ENCODE results near the gene DAB2. TPM values are rescaled to one million over a fixed set of nuclear protein-coding genes. Genes with fewer than 3 reads are reported as not detected.

The DAB2 gene
- total RNA-seq, 4 donors from 2014 or later, result 7.2 to 18.5 (median 16.3) TPM

GRCh38 chr5:39362646-39363045 lies 62.1 kb downstream of the DAB2 start:
- no peak overlapping the region for H3K27ac ChIP-seq
- no peaks in the 10 kb centered on the region for H3K36me3 ChIP-seq
- intact Hi-C loops (cut with DNase I; ENCODE audit: low total_unique reads), result no loop called here
- ATAC-seq (no peak), DNase-seq (no peak)
- H3K4me3 ChIP-seq, result no peak overlapping the region
- no peaks in the 10 kb centered on the region for H3K9me3 ChIP-seq
- in situ Hi-C loops (cut with MboI; ENCODE audit: low sequenced_read_pairs in 4 of 4), result no loop called here
- TF ChIP-seq CTCF (IDR thresholded peaks at IDR 0.05 in 4 of 5, conservative IDR thresholded peaks at IDR 0.05 in 1 of 5), result no peak
- no peak for TF ChIP-seq POLR2A (IDR thresholded peaks at IDR 0.05)
- H3K27me3 ChIP-seq, result no peaks in the 10 kb centered on the region
- no peaks in the 10 kb centered on the region for H3K4me1 ChIP-seq

GRCh38 chr5:39361306-39361705 lies 63.5 kb downstream of the DAB2 start:
- Histone ChIP-seq H3K27me3 (no peaks in the 10 kb centered on the region), H3K4me1 (no peaks in the 10 kb centered on the region), H3K4me3 (no peak overlapping the region), H3K27ac (no peak overlapping the region), H3K9me3 (no peaks in the 10 kb centered on the region), H3K36me3 (no peaks in the 10 kb centered on the region)
- intact Hi-C loops (cut with DNase I; ENCODE audit: low total_unique reads), result no loop called here
- ATAC-seq, result no peak
- no peak for DNase-seq
- in situ Hi-C loops (cut with MboI; ENCODE audit: low sequenced_read_pairs in 4 of 4), result no loop called here
- TF ChIP-seq CTCF (IDR thresholded peaks at IDR 0.05 in 4 of 5, conservative IDR thresholded peaks at IDR 0.05 in 1 of 5) (no peak), POLR2A (IDR thresholded peaks at IDR 0.05) (no peak)

- Histone ChIP-seq H3K4me1 (no peaks in the 10 kb centered on the region), H3K27ac (no peak overlapping the region), H3K36me3 (no peaks in the 10 kb centered on the region), H3K4me3 (no peak overlapping the region), H3K9me3 (no peaks in the 10 kb centered on the region), H3K27me3 (no peaks in the 10 kb centered on the region)
- in situ Hi-C loops (cut with MboI; ENCODE audit: low sequenced_read_pairs in 4 of 4) (no loop called here), intact Hi-C loops (cut with DNase I; ENCODE audit: low total_unique reads) (no loop called here)
- DNase-seq (no peak), ATAC-seq (no peak)
- no peak for TF ChIP-seq CTCF (IDR thresholded peaks at IDR 0.05 in 4 of 5, conservative IDR thresholded peaks at IDR 0.05 in 1 of 5)
- no peak for TF ChIP-seq POLR2A (IDR thresholded peaks at IDR 0.05)
Measured at GRCh38 chr5:39360471-39361111, 64.2 kb downstream of the DAB2 start.

GRCh38 chr5:39356263-39356662 lies 68.5 kb downstream of the DAB2 start:
- no peaks in the 10 kb centered on the region for H3K36me3 ChIP-seq
- H3K4me1 ChIP-seq, result no peaks in the 10 kb centered on the region
- no peak for ATAC-seq
- no peaks in the 10 kb centered on the region for H3K27me3 ChIP-seq
- TF ChIP-seq POLR2A (IDR thresholded peaks at IDR 0.05) (no peak), CTCF (IDR thresholded peaks at IDR 0.05 in 4 of 5, conservative IDR thresholded peaks at IDR 0.05 in 1 of 5) (no peak)
- no peak for DNase-seq
- no peak overlapping the region for H3K4me3 ChIP-seq
- no peak overlapping the region for H3K27ac ChIP-seq
- H3K9me3 ChIP-seq, result no peaks in the 10 kb centered on the region
- intact Hi-C loops (cut with DNase I; ENCODE audit: low total_unique reads) (no loop called here), in situ Hi-C loops (cut with MboI; ENCODE audit: low sequenced_read_pairs in 4 of 4) (no loop called here)

GRCh38 chr5:39355324-39355723 lies 69.5 kb downstream of the DAB2 start:
- no peaks in the 10 kb centered on the region for H3K4me1 ChIP-seq
- no peaks in the 10 kb centered on the region for H3K9me3 ChIP-seq
- DNase-seq, result no peak
- TF ChIP-seq CTCF (IDR thresholded peaks at IDR 0.05 in 4 of 5, conservative IDR thresholded peaks at IDR 0.05 in 1 of 5) (no peak), POLR2A (IDR thresholded peaks at IDR 0.05) (no peak)
- no peaks in the 10 kb centered on the region for H3K36me3 ChIP-seq
- intact Hi-C loops (cut with DNase I; ENCODE audit: low total_unique reads), result no loop called here
- no peak overlapping the region for H3K27ac ChIP-seq
- no peak for ATAC-seq
- H3K4me3 ChIP-seq, result no peak overlapping the region
- no peaks in the 10 kb centered on the region for H3K27me3 ChIP-seq
- in situ Hi-C loops (cut with MboI; ENCODE audit: low sequenced_read_pairs in 4 of 4), result no loop called here

Data from gastrocnemius medialis (tissue), 4 donors.